Activated naive CD4-positive, alpha-beta T cell treated with anti-CD3 and anti-CD28 coated beads, Interleukin-2, amount 10 ng/mL, durations not matched to agents 5 hours and 36 hours (primary cell): ENCODE data around the gene NFE2L3. TPM values are rescaled to one million over a fixed set of nuclear protein-coding genes. Genes with fewer than 3 reads are reported as not detected.

Experiments
- total RNA-seq, 2 experiments: library from RNA; stranded (reverse); gene quantifications; one replicate each; pipeline ENCODE4 v1.2.3, GENCODE V29; 2021

Gene NFE2L3
- total RNA-seq, result 10 to 100 TPM; 13.6 to 14.2 TPM

DNA sequence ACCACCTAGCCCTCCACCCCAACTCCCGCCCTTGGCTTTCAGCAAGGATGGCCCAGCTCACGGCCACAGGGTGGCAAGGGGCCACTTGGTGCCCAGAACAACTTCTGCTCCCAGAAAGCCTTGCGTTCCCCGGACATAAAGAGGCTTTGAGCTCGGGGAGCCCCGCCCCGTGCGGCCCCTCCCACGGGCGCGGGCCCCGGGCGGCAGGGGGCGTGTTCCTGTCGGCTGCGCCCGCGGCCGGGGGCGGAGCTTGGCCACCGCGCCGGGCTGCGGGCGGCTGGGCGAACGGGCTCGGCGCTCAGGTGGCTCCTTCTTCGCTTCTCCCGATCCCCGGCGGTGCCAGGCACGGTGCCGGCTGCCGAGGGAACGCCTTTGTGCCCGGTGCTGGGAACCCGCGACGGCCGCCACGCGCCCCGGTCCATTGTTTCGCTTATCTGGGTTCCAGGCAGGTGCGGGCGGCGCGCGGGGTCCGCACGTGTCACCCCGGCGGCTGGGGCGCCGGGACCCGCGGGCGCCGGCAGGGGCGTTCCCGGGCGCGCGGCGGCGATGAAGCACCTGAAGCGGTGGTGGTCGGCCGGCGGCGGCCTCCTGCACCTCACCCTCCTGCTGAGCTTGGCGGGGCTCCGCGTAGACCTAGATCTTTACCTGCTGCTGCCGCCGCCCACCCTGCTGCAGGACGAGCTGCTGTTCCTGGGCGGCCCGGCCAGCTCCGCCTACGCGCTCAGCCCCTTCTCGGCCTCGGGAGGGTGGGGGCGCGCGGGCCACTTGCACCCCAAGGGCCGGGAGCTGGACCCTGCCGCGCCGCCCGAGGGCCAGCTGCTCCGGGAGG, at the start of gene NFE2L3:
TSS of gene NFE2L3 (plus strand) at position 246 of the 829 bp plus-strand sequence. CDS start at position 547, 301 bp downstream.

GRCh38 chr7:26200444-26201246, 48.6 kb downstream of the NFE2L3 start, which contains the start of gene HNRNPA2B1:
HNRNPA2B1 (minus strand) TSS chr7:26200746; CDS start chr7:26200577, 169 bp downstream.

DNA sequence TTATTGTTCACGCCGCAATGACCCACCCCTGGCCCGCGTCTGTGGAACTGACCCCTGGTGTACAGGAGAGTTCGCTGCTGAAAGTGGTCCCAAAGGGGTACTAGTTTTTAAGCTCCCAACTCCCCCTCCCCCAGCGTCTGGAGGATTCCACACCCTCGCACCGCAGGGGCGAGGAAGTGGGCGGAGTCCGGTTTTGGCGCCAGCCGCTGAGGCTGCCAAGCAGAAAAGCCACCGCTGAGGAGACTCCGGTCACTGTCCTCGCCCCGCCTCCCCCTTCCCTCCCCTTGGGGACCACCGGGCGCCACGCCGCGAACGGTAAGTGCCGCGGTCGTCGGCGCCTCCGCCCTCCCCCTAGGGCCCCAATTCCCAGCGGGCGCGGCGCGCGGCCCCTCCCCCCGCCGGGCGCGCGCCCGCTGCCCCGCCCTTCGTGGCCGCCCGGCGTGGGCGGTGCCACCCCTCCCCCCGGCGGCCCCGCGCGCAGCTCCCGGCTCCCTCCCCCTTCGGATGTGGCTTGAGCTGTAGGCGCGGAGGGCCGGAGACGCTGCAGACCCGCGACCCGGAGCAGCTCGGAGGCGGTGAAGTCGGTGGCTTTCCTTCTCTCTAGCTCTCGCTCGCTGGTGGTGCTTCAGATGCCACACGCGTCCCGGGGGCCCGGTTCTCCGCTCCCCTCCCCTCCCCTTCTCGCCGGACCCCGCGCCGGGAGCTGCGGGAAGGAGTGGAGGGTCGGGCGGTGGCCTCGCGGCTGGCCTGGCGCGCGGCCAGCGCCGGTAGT, 49.4 kb downstream of the NFE2L3 start, which contains the start of gene CBX3:
TSS of gene CBX3 (plus strand) at position 499 of the 772 bp plus-strand sequence. CDS start 1,254 bp downstream, outside the sequence.

Other genes starting within 250 kb of the NFE2L3 start
- 100 to 1,000 TPM; 622 to 647 TPM for gene HNRNPA2B1, start 48.5 kb downstream of the NFE2L3 start, total RNA-seq
- gene CBX3, start 49.5 kb downstream of the NFE2L3 start, total RNA-seq, result 100 to 1,000 TPM; 212 to 213 TPM
- 10 to 100 TPM; 21.3 to 22.9 TPM for gene SNX10, start 139.7 kb downstream of the NFE2L3 start, total RNA-seq